ENCODE results near the gene BMPR1B.

The BMPR1B gene

GRCh38 chr4:94918543-94918942 is 160.8 kb downstream of the BMPR1B start:
- no peak for DNase-seq

GRCh38 chr4:94920369-94920768 is 162.6 kb downstream of the BMPR1B start:
- DNase-seq, result no peak

GRCh38 chr4:94924566-94924965 is 166.8 kb downstream of the BMPR1B start:
- DNase-seq, result no peak

- DNase-seq, result no peak
These were observed 168.1 kb downstream of the BMPR1B start for GRCh38 chr4:94925764-94926347.

GRCh38 chr4:94926936-94927335 is 169.2 kb downstream of the BMPR1B start:
- DNase-seq, result no peak

- DNase-seq, result no peak
These were observed 169.9 kb downstream of the BMPR1B start for GRCh38 chr4:94927696-94928095.

- DNase-seq, result no peak
These were observed 171.9 kb downstream of the BMPR1B start for GRCh38 chr4:94929696-94930095.

GRCh38 chr4:94931626-94932025 is 173.9 kb downstream of the BMPR1B start:
- no peak for DNase-seq

- no peak for DNase-seq
These were observed 174.6 kb downstream of the BMPR1B start for GRCh38 chr4:94932366-94932765.

- no peak for DNase-seq
These were observed 176.0 kb downstream of the BMPR1B start for GRCh38 chr4:94933799-94934198.

- DNase-seq, result no peak
These were observed 176.4 kb downstream of the BMPR1B start for GRCh38 chr4:94934201-94934600.

GRCh38 chr4:94934864-94935263 is 177.1 kb downstream of the BMPR1B start:
- no peak for DNase-seq

GRCh38 chr4:94936854-94937253 is 179.1 kb downstream of the BMPR1B start:
- no peak for DNase-seq

- no peak for DNase-seq
These were observed 182.2 kb downstream of the BMPR1B start for GRCh38 chr4:94939791-94940519.

GRCh38 chr4:94940520-94940908 is 182.8 kb downstream of the BMPR1B start:
- DNase-seq, result no peak

- DNase-seq, result no peak
These were observed 184.0 kb downstream of the BMPR1B start for GRCh38 chr4:94941706-94942105.

- DNase-seq, result no peak
These were observed 187.0 kb downstream of the BMPR1B start for GRCh38 chr4:94944726-94945125.

GRCh38 chr4:94947681-94948108 is 189.9 kb downstream of the BMPR1B start:
- no peak for DNase-seq

GRCh38 chr4:94954251-94954650 is 196.5 kb downstream of the BMPR1B start:
- no peak for DNase-seq

- no peak for DNase-seq
These were observed 199.3 kb downstream of the BMPR1B start for GRCh38 chr4:94957030-94957429.

- no peak for DNase-seq
These were observed 201.6 kb downstream of the BMPR1B start for GRCh38 chr4:94959307-94959706.

GRCh38 chr4:94960708-94961107 is 203.0 kb downstream of the BMPR1B start:
- no peak for DNase-seq

GRCh38 chr4:94961420-94961819 is 203.7 kb downstream of the BMPR1B start:
- DNase-seq, result no peak

GRCh38 chr4:94962484-94962883 is 204.7 kb downstream of the BMPR1B start:
- no peak for DNase-seq

GRCh38 chr4:94965852-94966251 is 208.1 kb downstream of the BMPR1B start:
- no peak for DNase-seq
